B cell (primary cell): ENCODE data around the gene MAP1B.

Source experiments
- CTCF ChIP-seq: fragments of 200-600 bp; IDR thresholded peaks from one replicate; pipeline ENCODE4 v1.8.0; 2022; ENCODE audit warnings: antibody characterized with exemption, mild to moderate bottlenecking
- EZH2 ChIP-seq: IDR thresholded peaks from 2 replicates; pipeline ENCODE4 v1.6.1; 2012; ENCODE audit warnings: borderline replicate concordance, low read depth, mild to moderate bottlenecking, moderate library complexity, low read length; ENCODE audit not compliant: insufficient read depth, poor library complexity, severe bottlenecking

- TF ChIP-seq CTCF, result no peak
- TF ChIP-seq EZH2, result no peak
These were observed 126.6 kb downstream of the MAP1B start for GRCh38 chr5:72233835-72234234.
